ENCODE results near the gene RDH13. TPM values are rescaled to one million over a fixed set of nuclear protein-coding genes. Genes with fewer than 3 reads are reported as not detected.
A peak's percentile ranks its signal among the peaks of the same experiment; 100 is the strongest.

Gene RDH13
- polyA plus RNA-seq, 1 of the 3 experiments (the other 2 are of a cell fraction) = 9.6 TPM

- H3K4me1 ChIP-seq (ENCODE audit: control insufficient read depth in 1 of 2, insufficient read depth in 2 of 2, low read depth in 1 of 2, low read length in 1 of 2) = peaks cover 0 to 4% of the 10 kb centered on the region in 2 experiments; a peak in 1 of 4 replicates
- no peak overlapping the region for H3K9ac ChIP-seq
- 98% methylated on average over 20 of the region's 49 CpGs for WGBS (ENCODE audit: low lambda C conversion rate)
- H3K27me3 ChIP-seq (ENCODE audit: insufficient read depth) = no peaks in the 10 kb centered on the region
- H3K36me3 ChIP-seq (replicated peaks in 1 of 2; ENCODE audit: control insufficient read depth in 1 of 2, insufficient read depth in 2 of 2, low read length in 1 of 2) = peaks cover 0 to 28% of the 10 kb centered on the region in 2 experiments
- no peaks in the 10 kb centered on the region for H3K79me2 ChIP-seq (ENCODE audit: insufficient read depth)
- H3F3A ChIP-seq (replicated peaks; ENCODE audit: insufficient read depth) = peaks cover 12% of the 10 kb centered on the region
- ChIA-PET POLR2A (no interaction called here), CTCF (no interaction called here)
- no peak overlapping the region for H3K4me3 ChIP-seq (ENCODE audit: low read depth in 2 of 2, low read length in 1 of 2)
- DNase-seq = no peak
- no peaks in the 10 kb centered on the region for H3K9me3 ChIP-seq
- no peak for TF ChIP-seq GATA2 (CRISPR knock-in tag; IDR thresholded peaks at IDR 0.05)
- no peak for TF ChIP-seq RFX5 (IDR thresholded peaks at IDR 0.05; ENCODE audit: low read length)
- TF ChIP-seq JUND (IDR thresholded peaks at IDR 0.05) = no peak
- TF ChIP-seq MEF2A (IDR thresholded peaks at IDR 0.05; ENCODE audit: borderline replicate concordance, low read depth) = no peak
- TF ChIP-seq PBX3 (IDR thresholded peaks at IDR 0.05) = no peak
- no peak for TF ChIP-seq EZH2phosphoT487 (IDR thresholded peaks at IDR 0.05; ENCODE audit: borderline replicate concordance, low read depth)
- no peak for TF ChIP-seq FOXJ3 (CRISPR knock-in tag; IDR thresholded peaks at IDR 0.05)
- H3K9me2 ChIP-seq = no peaks in the 10 kb centered on the region
- H4K20me1 ChIP-seq (ENCODE audit: insufficient read depth) = peaks cover 11% of the 10 kb centered on the region
- H2AFZ ChIP-seq (ENCODE audit: low read depth) = no peak overlapping the region
- H3K4me2 ChIP-seq = no peak overlapping the region
- no peak overlapping the region for H3K27ac ChIP-seq (ENCODE audit: low read depth in 2 of 2, low read length in 1 of 2)
Observed at GRCh38 chr19:55092423-55093318, 29.7 kb upstream of the RDH13 start.

- WGBS (ENCODE audit: low lambda C conversion rate) = 96% methylated on average over 21 of the region's 27 CpGs
- Histone ChIP-seq H3K27me3 (ENCODE audit: insufficient read depth) (no peaks in the 10 kb centered on the region), H3K79me2 (ENCODE audit: insufficient read depth) (no peaks in the 10 kb centered on the region), H3K4me1 (ENCODE audit: control insufficient read depth in 1 of 2, insufficient read depth in 2 of 2, low read depth in 1 of 2, low read length in 1 of 2) (peaks cover 5 to 10% of the 10 kb centered on the region in 2 experiments; a peak in 1 of 4 replicates), H3K4me2 (no peak overlapping the region), H3K9me3 (no peaks in the 10 kb centered on the region), H3K9ac (no peak overlapping the region), H3K27ac (ENCODE audit: low read depth in 2 of 2, low read length in 1 of 2) (no peak overlapping the region), H3K4me3 (ENCODE audit: low read depth in 2 of 2, low read length in 1 of 2) (no peak overlapping the region), H3F3A (replicated peaks; ENCODE audit: insufficient read depth) (peaks cover 12% of the 10 kb centered on the region), H3K36me3 (replicated peaks in 1 of 2; ENCODE audit: control insufficient read depth in 1 of 2, insufficient read depth in 2 of 2, low read length in 1 of 2) (peaks cover 0 to 28% of the 10 kb centered on the region in 2 experiments), H2AFZ (ENCODE audit: low read depth) (no peak overlapping the region), H4K20me1 (ENCODE audit: insufficient read depth) (peaks cover 17% of the 10 kb centered on the region), H3K9me2 (no peaks in the 10 kb centered on the region)
- POLR2A ChIA-PET = no interaction called here
- peak; percentile 81 for DNase-seq
- CTCF ChIA-PET = no interaction called here
- TF ChIP-seq NFIC (IDR thresholded peaks at IDR 0.05; ENCODE audit: borderline replicate concordance) = no peak
Observed at GRCh38 chr19:55091955-55092354, 29.0 kb upstream of the RDH13 start.
